Activated CD4-positive, alpha-beta T cell treated with anti-CD3 and anti-CD28 coated beads for 36 hours (primary cell): Measurements from ENCODE around the gene IRX6. TPM values are rescaled to one million over a fixed set of nuclear protein-coding genes. Genes with fewer than 3 reads are reported as not detected.

ENCODE experiments used
- ATAC-seq: fragments of 200-7000 bp; cut with Tn5 transposase; one replicate; pipeline ENCODE4 v1.10.0; 2021; ENCODE audit warnings: mild to moderate bottlenecking, moderate library complexity
- CTCF ChIA-PET: fragments of 350-600 bp; sonication (Branson Sonifier 250); formaldehyde crosslinking; loops from one replicate; lab custom pipeline; 2021; ENCODE audit warnings: antibody characterized with exemption; lab: Charles Lee
- POLR2A ChIA-PET: fragments of 350-600 bp; sonication (Branson Sonifier 250); formaldehyde crosslinking; loops from one replicate; lab custom pipeline; 2021; ENCODE audit warnings: antibody characterized with exemption, inconsistent platforms; lab: Charles Lee
- DNase-seq: peaks from one replicate; pipeline ENCODE4 v3.0.0-alpha.2; 2020
- H3K27ac Mint-ChIP-seq: one replicate; pipeline ENCODE4 v1.8.0; 2021; ENCODE audit warnings: mixed read lengths
- H3K27me3 Mint-ChIP-seq: one replicate; pipeline ENCODE4 v1.8.0; 2021; ENCODE audit warnings: mixed read lengths
- H3K36me3 Mint-ChIP-seq: one replicate; pipeline ENCODE4 v1.8.0; 2021; ENCODE audit warnings: low read depth, mixed read lengths
- H3K4me1 Mint-ChIP-seq: one replicate; pipeline ENCODE4 v1.8.0; 2021; ENCODE audit warnings: mixed read lengths
- H3K4me3 Mint-ChIP-seq: one replicate; pipeline ENCODE4 v1.8.0; 2021; ENCODE audit warnings: mild to moderate bottlenecking, moderate library complexity, mixed read lengths
- H3K9me3 Mint-ChIP-seq: one replicate; pipeline ENCODE4 v1.8.0; 2021; ENCODE audit warnings: low read depth, mixed read lengths
- intact Hi-C, 2 experiments: fragments of 100-400 bp; cut with DNase I in 1 of 2; cut with micrococcal nuclease in 1 of 2; formaldehyde crosslinking; loops; one replicate each; pipeline versions ENCODE4 v1.14.2 to v1.15.1; 2022 to 2024; cut with DNase I, micrococcal nuclease
- total RNA-seq, 2 experiments: library from RNA; stranded (reverse); gene quantifications; one replicate each; pipeline ENCODE4 v1.2.3, GENCODE V29; 2021

IRX6 gene
- total RNA-seq, 2 experiments from 2014 or later: not detected

DNA sequence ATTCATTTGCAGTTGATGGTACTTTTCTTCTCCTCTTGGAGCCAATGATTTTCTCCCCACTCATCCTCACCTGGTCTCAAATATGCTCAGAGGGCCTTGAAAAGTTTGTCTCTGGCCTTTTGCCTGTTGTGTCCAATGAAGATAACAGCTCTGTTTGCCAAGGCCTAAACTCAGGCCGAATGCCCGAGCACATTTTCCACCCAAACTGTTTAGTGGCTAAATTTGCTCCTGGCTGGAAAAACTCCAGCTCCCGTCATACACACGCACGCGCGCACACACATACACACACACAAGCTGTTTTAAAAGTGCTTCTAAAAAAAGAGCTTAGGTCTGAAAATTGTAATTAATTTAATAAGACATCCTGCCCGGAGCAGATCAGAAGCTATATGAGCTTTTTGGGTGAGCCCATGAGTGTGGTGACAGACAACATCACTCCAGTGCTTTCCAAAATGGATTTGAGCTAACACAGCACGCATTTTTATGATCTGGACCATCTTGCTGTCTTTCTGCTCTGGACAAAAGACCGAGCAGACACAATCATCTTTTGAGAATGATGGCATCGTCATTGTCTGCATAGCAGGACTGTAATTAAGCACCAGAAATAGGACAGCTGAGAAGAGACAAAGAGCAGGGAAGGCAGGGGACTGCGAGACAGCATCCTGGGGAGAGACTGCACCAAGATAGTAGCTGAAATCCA lies 48.9 kb downstream of the IRX6 start:
- Mint-ChIP-seq H3K27ac (no peak overlapping the region), H3K27me3 (peaks cover 35% of the 10 kb centered on the region), H3K9me3 (no peaks in the 10 kb centered on the region), H3K4me1 (peaks cover 3% of the 10 kb centered on the region), H3K4me3 (no peak overlapping the region), H3K36me3 (no peaks in the 10 kb centered on the region)
- DNase-seq: no peak
- intact Hi-C loops: no loop called here
- ChIA-PET POLR2A (no interaction called here), CTCF (interaction anchor here (0.6 kb wide), 1 partner anchor 207 kb away, joined by 3 read pairs; no protein-coding TSS in a partner anchor)
- ATAC-seq: no peak

DNA sequence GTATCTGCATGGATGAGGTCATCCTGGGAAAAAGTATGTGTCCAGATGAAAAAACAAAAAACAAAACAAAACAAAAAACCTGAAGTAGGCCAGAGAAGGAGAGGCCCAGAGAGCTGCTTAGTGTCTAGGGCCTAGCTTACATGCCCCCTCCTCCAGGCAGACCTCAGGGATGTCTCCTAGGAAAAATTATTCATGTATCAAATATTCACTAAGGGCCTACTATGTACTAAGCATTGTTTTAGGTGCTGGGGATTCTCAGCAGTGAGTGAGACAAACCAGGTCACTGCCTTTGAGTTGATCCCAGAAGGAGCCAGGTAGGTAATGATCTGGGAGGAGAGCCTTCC lies 49.5 kb downstream of the IRX6 start:
- POLR2A ChIA-PET: no interaction called here
- DNase-seq: no peak
- no peak overlapping the region for H3K27ac Mint-ChIP-seq
- no peaks in the 10 kb centered on the region for H3K9me3 Mint-ChIP-seq
- CTCF ChIA-PET: interaction anchor here (0.7 kb wide), 1 partner anchor 456 kb away, joined by 3 read pairs; no protein-coding TSS in a partner anchor
- peaks cover 3% of the 10 kb centered on the region for H3K4me1 Mint-ChIP-seq
- peaks cover 33% of the 10 kb centered on the region for H3K27me3 Mint-ChIP-seq
- no peak for ATAC-seq
- intact Hi-C loops: no loop called here
- no peak overlapping the region for H3K4me3 Mint-ChIP-seq
- H3K36me3 Mint-ChIP-seq: no peaks in the 10 kb centered on the region

DNA sequence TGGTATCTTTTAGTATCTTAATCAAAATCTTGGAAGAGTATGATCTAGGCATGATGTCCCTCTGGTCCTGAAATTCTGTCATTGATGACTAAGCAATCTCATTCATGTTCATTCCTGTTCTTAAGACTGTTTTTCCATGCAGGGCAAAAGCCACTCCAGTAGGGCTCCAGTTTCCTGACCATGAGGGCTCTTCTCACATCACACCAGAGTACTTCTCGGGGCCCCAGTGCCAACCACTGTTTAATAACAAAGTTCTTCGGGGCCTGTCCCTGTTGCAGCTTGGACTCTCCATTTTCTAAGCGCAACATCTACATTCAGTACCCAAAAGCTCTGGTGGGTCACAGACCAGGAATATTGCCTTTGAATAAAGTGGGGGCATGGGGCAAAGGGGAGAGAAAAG lies 52.0 kb downstream of the IRX6 start:
- DNase-seq: no peak
- ATAC-seq: no peak
- Mint-ChIP-seq H3K9me3 (no peaks in the 10 kb centered on the region), H3K36me3 (no peaks in the 10 kb centered on the region), H3K27ac (no peak overlapping the region), H3K27me3 (peaks cover 25% of the 10 kb centered on the region), H3K4me1 (no peaks in the 10 kb centered on the region), H3K4me3 (no peak overlapping the region)
- intact Hi-C loops: no loop called here
- ChIA-PET POLR2A (no interaction called here), CTCF (no interaction called here)

DNA sequence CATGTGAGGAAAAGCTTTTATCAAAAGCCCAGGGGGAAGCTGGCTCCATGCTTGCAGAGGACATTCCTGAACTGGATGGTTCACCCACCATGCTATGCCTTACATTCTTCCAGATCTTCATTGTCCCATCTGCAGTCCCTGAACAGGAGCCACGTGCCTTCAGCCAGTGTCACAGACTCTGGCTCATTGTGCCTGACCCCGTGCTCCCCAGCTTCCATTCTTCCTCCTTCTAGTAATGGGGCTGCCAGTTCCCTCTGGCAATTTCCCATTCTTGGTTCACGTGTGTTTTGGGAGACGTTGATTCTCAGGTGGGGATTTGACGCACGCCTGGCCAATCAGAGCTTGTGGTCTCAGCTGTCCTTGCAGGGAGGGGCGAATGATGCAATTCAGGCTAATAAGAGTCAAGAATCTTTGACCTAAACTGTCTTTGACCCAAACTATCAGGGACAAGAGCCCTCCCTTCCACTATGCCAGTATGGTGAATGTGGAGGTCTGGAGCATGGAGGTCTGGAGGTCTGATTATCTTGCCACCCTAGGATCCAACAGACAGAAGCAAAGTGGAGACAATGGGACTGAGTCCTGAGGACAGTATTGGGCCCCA lies 52.7 kb downstream of the IRX6 start:
- H3K4me1 Mint-ChIP-seq: no peaks in the 10 kb centered on the region
- no peak overlapping the region for H3K27ac Mint-ChIP-seq
- intact Hi-C loops: no loop called here
- CTCF ChIA-PET: no interaction called here
- ATAC-seq (no peak), DNase-seq (no peak)
- H3K27me3 Mint-ChIP-seq: peaks cover 22% of the 10 kb centered on the region
- POLR2A ChIA-PET: no interaction called here
- H3K36me3 Mint-ChIP-seq: no peaks in the 10 kb centered on the region
- H3K9me3 Mint-ChIP-seq: no peaks in the 10 kb centered on the region
- H3K4me3 Mint-ChIP-seq: no peak overlapping the region

DNA sequence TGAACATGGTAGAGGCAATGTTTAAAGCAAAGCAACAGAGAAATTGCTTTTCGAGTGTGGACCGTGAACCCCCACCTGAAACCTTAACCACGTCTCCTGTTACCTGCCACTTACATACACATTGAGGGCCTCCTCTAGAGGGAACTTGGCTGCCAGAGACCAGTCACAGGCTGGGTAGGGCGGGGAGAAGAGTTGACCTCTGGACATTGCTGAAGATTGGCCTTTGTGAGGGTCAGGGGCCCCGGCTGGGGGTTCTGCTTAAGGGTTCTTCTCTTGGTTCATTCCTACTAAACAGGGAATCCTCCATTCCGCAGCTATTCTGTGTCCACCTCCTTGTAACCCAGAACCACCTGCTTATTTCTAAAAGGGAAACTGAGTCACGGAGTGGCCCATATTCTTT lies 53.8 kb downstream of the IRX6 start:
- Mint-ChIP-seq H3K36me3 (no peaks in the 10 kb centered on the region), H3K4me1 (no peaks in the 10 kb centered on the region), H3K27ac (no peak overlapping the region), H3K4me3 (no peak overlapping the region), H3K9me3 (no peaks in the 10 kb centered on the region), H3K27me3 (peaks cover 11% of the 10 kb centered on the region)
- DNase-seq (no peak), ATAC-seq (no peak)
- CTCF ChIA-PET: no interaction called here
- POLR2A ChIA-PET: interaction anchor here (0.7 kb wide), 1 partner anchor 924 kb away, joined by 3 read pairs; no protein-coding TSS in a partner anchor
- intact Hi-C loops: no loop called here

DNA sequence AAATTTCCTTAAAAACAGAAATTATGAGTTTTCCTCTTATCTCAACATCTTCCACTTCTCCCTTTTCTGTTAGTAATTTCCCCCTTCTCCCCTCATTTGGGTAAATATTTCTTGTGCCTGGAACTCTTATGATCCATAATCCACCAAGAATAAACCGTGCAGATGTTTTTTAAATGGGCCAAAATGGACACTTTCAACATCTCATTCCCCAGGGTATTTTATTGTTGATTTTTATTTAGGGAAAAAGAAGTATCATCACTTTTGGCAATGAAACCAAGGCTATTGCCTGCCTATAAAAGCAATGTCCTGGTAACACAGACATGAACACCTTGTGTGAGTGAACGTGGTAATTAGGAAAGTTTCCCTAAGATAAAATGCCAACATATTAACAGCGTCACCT lies 54.6 kb downstream of the IRX6 start:
- ATAC-seq (no peak), DNase-seq (no peak)
- no peaks in the 10 kb centered on the region for H3K36me3 Mint-ChIP-seq
- H3K27me3 Mint-ChIP-seq: peaks cover 7% of the 10 kb centered on the region
- no peaks in the 10 kb centered on the region for H3K9me3 Mint-ChIP-seq
- no peak overlapping the region for H3K27ac Mint-ChIP-seq
- H3K4me1 Mint-ChIP-seq: no peaks in the 10 kb centered on the region
- POLR2A ChIA-PET: no interaction called here
- CTCF ChIA-PET: no interaction called here
- intact Hi-C loops: no loop called here
- H3K4me3 Mint-ChIP-seq: no peak overlapping the region

DNA sequence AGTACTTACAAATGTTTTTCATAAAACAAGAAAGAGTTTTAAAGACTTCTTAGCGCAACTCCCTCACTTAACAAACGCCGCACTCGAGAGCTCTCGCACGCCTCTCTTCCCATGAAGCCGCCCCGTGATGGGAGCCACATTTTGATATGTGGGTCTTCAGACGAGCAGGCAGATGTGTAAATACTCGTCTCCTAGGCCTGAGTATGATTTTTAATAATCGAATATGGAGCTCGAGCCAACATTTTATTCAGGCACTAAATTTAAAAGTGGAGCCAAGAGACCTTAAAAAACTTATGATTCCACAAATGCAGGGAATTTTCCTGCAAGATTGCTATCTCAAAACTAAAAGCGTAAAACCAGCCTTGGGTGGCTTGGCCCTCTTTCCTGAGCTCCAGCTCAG lies 55.4 kb downstream of the IRX6 start:
- POLR2A ChIA-PET: no interaction called here
- H3K27me3 Mint-ChIP-seq: peaks cover 7% of the 10 kb centered on the region
- no peaks in the 10 kb centered on the region for H3K4me1 Mint-ChIP-seq
- H3K36me3 Mint-ChIP-seq: no peaks in the 10 kb centered on the region
- ATAC-seq (no peak), DNase-seq (no peak)
- no peak overlapping the region for H3K4me3 Mint-ChIP-seq
- CTCF ChIA-PET: no interaction called here
- intact Hi-C loops: no loop called here
- H3K27ac Mint-ChIP-seq: no peak overlapping the region
- H3K9me3 Mint-ChIP-seq: no peaks in the 10 kb centered on the region

DNA sequence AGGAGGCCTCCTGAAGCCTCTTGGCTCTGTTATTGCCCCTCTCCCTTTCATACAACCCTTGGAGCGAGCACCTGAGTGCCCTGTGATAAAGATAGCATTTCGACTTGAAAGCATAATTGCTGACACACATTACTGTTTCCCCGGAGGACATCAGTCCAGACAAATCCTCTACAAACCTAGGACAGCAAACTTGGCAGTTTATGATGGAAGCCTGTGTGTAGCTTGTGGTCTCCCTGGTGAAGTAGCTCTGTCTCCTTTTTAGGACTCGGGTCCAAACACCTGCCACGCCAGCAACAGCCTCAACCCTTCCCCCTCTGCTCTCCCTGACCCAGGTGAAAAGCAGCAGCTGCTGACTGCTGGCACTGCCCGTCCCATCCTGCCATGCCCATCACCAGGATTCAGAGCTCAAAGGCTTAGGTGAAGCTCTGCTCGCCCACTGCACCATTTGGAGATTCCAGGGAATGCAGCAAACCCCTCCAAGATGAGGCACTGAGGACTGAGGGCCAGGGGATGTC lies 55.9 kb downstream of the IRX6 start:
- POLR2A ChIA-PET: no interaction called here
- CTCF ChIA-PET: no interaction called here
- intact Hi-C loops: no loop called here
- ATAC-seq (no peak), DNase-seq (no peak)
- H3K4me3 Mint-ChIP-seq: no peak overlapping the region
- no peaks in the 10 kb centered on the region for H3K9me3 Mint-ChIP-seq
- no peaks in the 10 kb centered on the region for H3K36me3 Mint-ChIP-seq
- H3K4me1 Mint-ChIP-seq: no peaks in the 10 kb centered on the region
- no peak overlapping the region for H3K27ac Mint-ChIP-seq
- H3K27me3 Mint-ChIP-seq: peaks cover 8% of the 10 kb centered on the region

Other genes starting within 250 kb of the IRX6 start
- not detected for gene MMP2, start 155.0 kb downstream of the IRX6 start, total RNA-seq
- gene LPCAT2, start 184.9 kb downstream of the IRX6 start, total RNA-seq: under 1 TPM; 0.37 to 0.59 TPM
- not detected for gene CAPNS2, start 242.5 kb downstream of the IRX6 start, total RNA-seq